ENCODE results near the gene NFXL1.

NFXL1 gene

GRCh38 chr4:47914220-47914925, at the start of gene NFXL1:
TSS of gene NFXL1 (minus strand) at chr4:47914583. CDS start at chr4:47914203, 380 bp downstream.
- TF ChIP-seq, protein P1, sequence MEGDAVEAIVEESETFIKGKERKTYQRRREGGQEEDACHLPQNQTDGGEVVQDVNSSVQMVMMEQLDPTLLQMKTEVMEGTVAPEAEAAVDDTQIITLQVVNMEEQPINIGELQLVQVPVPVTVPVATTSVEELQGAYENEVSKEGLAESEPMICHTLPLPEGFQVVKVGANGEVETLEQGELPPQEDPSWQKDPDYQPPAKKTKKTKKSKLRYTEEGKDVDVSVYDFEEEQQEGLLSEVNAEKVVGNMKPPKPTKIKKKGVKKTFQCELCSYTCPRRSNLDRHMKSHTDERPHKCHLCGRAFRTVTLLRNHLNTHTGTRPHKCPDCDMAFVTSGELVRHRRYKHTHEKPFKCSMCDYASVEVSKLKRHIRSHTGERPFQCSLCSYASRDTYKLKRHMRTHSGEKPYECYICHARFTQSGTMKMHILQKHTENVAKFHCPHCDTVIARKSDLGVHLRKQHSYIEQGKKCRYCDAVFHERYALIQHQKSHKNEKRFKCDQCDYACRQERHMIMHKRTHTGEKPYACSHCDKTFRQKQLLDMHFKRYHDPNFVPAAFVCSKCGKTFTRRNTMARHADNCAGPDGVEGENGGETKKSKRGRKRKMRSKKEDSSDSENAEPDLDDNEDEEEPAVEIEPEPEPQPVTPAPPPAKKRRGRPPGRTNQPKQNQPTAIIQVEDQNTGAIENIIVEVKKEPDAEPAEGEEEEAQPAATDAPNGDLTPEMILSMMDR (IDR thresholded peaks at IDR 0.05; ENCODE audit: low read depth, low read length), result no peak
- peak; percentile 97 to 98 for DNase-seq (ENCODE audit: low read depth in 2 of 2)
- H3K4me3 ChIP-seq (replicated peaks in 1 of 2; ENCODE audit: low read depth in 2 of 2, low read length in 2 of 2), result peak within 1 kb of the TSS; percentile 88 to 94

DNA sequence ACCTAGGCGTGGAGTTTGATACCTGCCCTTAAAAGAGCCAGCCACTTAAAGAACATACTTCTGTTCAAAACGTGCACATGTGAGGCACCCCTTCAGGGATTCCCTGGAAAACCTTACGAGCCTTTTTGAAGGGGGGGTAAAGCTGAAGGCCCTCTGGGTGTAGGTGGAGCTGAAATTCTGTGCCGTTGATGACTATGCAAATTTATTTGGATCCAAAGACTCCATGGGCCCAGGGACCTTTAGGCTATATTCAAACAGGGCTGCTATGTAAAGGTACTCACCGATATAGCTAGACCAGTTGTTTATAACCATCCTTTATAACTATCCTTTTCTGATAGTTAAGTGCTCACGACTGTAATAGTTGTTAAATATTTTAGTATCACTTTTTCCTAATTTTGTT, 40.3 kb upstream of the NFXL1 start:
- no peak for DNase-seq (ENCODE audit: low read depth in 2 of 2)
- TF ChIP-seq, protein P1 (IDR thresholded peaks at IDR 0.05; ENCODE audit: low read depth, low read length), result no peak
- no peak overlapping the region for H3K4me3 ChIP-seq (replicated peaks in 1 of 2; ENCODE audit: low read depth in 2 of 2, low read length in 2 of 2)

DNA sequence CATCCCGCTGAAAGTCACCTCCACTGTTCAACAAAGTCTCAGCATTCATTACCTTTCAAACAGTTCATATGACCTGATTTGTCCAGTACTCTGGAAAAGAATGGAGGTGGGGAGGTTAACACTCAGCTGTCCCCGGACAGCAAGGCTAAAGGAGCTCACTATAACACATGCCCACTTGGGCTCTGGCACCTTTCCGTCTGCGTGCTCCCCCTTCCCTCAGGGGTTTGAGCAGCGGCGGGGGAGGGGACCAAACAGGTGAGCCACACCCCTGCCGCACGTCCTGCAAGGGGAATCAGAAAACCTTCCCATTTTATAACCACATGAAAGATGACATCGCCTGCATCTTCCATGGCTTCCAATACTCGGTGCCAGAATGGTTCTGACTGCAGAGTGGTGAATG, 39.9 kb upstream of the NFXL1 start:
- no peak for DNase-seq (ENCODE audit: low read depth in 2 of 2)
- TF ChIP-seq, protein P1 (IDR thresholded peaks at IDR 0.05; ENCODE audit: low read depth, low read length), result no peak
- no peak overlapping the region for H3K4me3 ChIP-seq (replicated peaks in 1 of 2; ENCODE audit: low read depth in 2 of 2, low read length in 2 of 2)

GRCh38 chr4:47945930-47946726, 31.7 kb upstream of the NFXL1 start:
- no peak for DNase-seq (ENCODE audit: low read depth in 2 of 2)
- no peak overlapping the region for H3K4me3 ChIP-seq (replicated peaks in 1 of 2; ENCODE audit: low read depth in 2 of 2, low read length in 2 of 2)
- TF ChIP-seq, protein P1 (IDR thresholded peaks at IDR 0.05; ENCODE audit: low read depth, low read length), result peak; percentile 12

GRCh38 chr4:47942081-47942819, 27.9 kb upstream of the NFXL1 start:
- H3K4me3 ChIP-seq (replicated peaks in 1 of 2; ENCODE audit: low read depth in 2 of 2, low read length in 2 of 2), result no peak overlapping the region
- DNase-seq (ENCODE audit: low read depth in 2 of 2), result no peak
- TF ChIP-seq, protein P1 (IDR thresholded peaks at IDR 0.05; ENCODE audit: low read depth, low read length), result no peak

GRCh38 chr4:47939456-47939855, 25.1 kb upstream of the NFXL1 start:
- DNase-seq (ENCODE audit: low read depth in 2 of 2), result no peak
- no peak overlapping the region for H3K4me3 ChIP-seq (replicated peaks in 1 of 2; ENCODE audit: low read depth in 2 of 2, low read length in 2 of 2)
- TF ChIP-seq, protein P1 (IDR thresholded peaks at IDR 0.05; ENCODE audit: low read depth, low read length), result no peak

Measured in cardiac fibroblast (primary cell).